AG04449 (cell line): ENCODE measurements around the gene LRRC37A3.

Experiments
- CTCF ChIA-PET: fragments of 350-600 bp; formaldehyde crosslinking; extraction: SDS; loops from one replicate; lab custom pipeline; 2021; ENCODE audit warnings: antibody characterized with exemption; lab: Yijun Ruan, JAX
- POLR2A ChIA-PET: fragments of 400-600, 350-600 bp; formaldehyde crosslinking; extraction: SDS; loops from one replicate; lab custom pipeline; 2020; ENCODE audit warnings: antibody characterized with exemption, inconsistent platforms; lab: Yijun Ruan, JAX
- DNase-seq: peaks from one replicate; pipeline ENCODE4 v3.0.0-alpha.2; 2010; ENCODE audit warnings: low read depth, low spot score
- H3K4me3 ChIP-seq: 2 replicates; pipeline ENCODE4 v1.5.1; 2011; ENCODE audit warnings: low read depth, mild to moderate bottlenecking, control low read depth, low read length
- CTCF ChIP-seq: IDR thresholded peaks from one replicate; pipeline ENCODE4 v1.5.1; 2011; ENCODE audit warnings: mild to moderate bottlenecking, moderate library complexity, low read length, control low read depth, inconsistent platforms; ENCODE audit not compliant: insufficient read depth; ENCODE audit errors: missing control alignments

Gene LRRC37A3

GRCh38 chr17:64951877-64952276 lies 32.6 kb upstream of the LRRC37A3 start:
- POLR2A ChIA-PET, result no interaction called here
- CTCF ChIA-PET, result interaction anchor here (1.5 to 1.9 kb wide), 2 partner anchors 10 to 13 kb away, joined by 3 to 10 read pairs; no protein-coding TSS in a partner anchor
- H3K4me3 ChIP-seq, result no peak overlapping the region
- TF ChIP-seq CTCF, result no peak
- no peak for DNase-seq

DNA sequence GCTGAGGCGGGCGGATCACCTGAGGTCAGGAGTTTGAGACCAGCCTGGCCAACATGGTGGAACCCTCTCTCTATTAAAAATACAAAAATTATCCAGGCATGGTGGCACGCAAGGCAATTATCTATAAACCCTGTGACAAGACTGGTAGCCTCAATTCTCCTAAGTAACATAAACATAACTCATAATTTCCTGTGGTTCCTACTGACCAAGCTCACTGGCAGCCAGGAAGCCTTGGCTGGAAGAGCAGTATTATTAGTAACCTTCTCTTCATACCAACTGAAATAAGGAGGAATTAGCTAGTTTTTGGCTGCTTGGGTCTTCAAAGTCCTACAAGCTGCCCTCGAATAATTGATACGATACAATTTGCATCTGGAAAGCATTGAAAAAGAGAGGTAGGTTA lies 31.6 kb upstream of the LRRC37A3 start:
- ChIA-PET CTCF (interaction anchor here (1.6 kb wide), 1 partner anchor 11 kb away, joined by 7 read pairs; no protein-coding TSS in a partner anchor), POLR2A (no interaction called here)
- TF ChIP-seq CTCF, result no peak
- DNase-seq, result no peak
- no peak overlapping the region for H3K4me3 ChIP-seq

DNA sequence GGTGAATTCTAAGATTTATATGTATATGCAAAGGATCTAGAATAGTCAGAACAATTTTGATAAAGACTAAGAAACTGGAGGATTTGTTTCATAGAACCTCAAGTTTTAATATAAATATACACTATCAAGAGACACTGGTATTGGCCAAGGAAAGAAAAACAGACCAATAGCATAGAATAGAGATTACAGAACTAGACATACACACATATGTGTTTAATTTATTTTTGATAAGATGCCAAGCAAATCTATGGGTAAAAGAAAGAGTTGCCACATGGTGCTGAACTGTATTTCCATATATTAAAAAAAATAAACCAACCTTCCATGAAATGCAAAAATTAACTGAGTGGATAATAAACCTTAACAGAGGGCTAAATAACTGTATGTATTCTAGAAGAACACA lies 27.9 kb upstream of the LRRC37A3 start:
- ChIA-PET POLR2A (no interaction called here), CTCF (no interaction called here)
- no peak for TF ChIP-seq CTCF
- H3K4me3 ChIP-seq, result no peak overlapping the region
- no peak for DNase-seq

DNA sequence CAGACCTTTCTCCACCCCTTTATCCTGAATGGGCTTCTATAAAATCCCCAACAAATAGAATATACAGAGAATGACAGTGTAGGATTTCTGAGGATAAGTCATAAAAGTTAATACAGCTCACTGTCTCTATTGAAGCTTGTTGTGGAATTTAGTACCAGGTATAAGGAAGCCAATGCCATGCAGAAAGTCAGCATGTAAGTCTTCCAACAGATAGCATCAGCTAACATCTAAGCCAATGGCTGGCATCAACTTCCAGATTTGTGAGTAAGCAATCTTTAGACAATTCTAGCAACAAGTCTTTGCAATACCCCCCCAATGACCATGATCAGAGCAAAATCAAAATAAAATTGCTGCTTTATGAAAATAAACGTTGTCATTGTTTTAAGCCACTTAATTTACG lies 22.5 kb upstream of the LRRC37A3 start:
- DNase-seq, result no peak
- no peak for TF ChIP-seq CTCF
- H3K4me3 ChIP-seq, result no peak overlapping the region
- ChIA-PET CTCF (interaction anchor here (1.0 to 3.4 kb wide), 4 partner anchors 11 to 256 kb away, joined by 3 to 19 read pairs (median 4); no protein-coding TSS in a partner anchor), POLR2A (no interaction called here)

DNA sequence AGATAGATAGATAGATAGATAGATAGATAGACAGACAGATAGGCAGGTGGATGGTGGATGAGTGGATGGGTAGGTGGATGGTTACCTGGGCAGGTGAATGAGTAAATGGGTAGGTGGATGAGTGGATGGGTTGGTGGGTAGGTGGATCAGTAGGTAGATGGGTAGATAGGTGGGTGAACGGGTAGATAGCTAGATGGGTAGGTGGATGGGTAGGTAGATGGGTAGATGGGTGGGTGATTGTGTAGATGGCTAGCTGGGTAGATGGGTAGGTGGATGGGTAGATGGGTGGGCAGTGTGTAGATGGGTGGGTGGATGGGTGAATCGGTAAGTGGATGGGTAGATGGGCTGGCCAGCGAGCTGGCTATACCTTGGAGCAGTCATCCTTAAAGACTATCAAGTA lies 21.8 kb upstream of the LRRC37A3 start:
- H3K4me3 ChIP-seq, result no peak overlapping the region
- no peak for DNase-seq
- ChIA-PET CTCF (interaction anchor here (0.9 to 3.4 kb wide), 7 partner anchors 12 to 256 kb away, joined by 3 to 19 read pairs (median 5); no protein-coding TSS in a partner anchor), POLR2A (no interaction called here)
- no peak for TF ChIP-seq CTCF

- no peak for TF ChIP-seq CTCF
- ChIA-PET POLR2A (no interaction called here), CTCF (interaction anchor here (0.9 to 2.8 kb wide), 9 partner anchors 10 to 519 kb away, joined by 3 to 14 read pairs (median 6); partner anchors contain the start of gene LRRC37A3)
- no peak overlapping the region for H3K4me3 ChIP-seq
- no peak for DNase-seq
These were observed 20.8 kb upstream of the LRRC37A3 start for GRCh38 chr17:64940055-64940454.
